HG02623 (cell line): ENCODE results near the gene PDE2A.

Source experiments
- ATAC-seq: cut with Tn5 transposase; IDR thresholded peaks from one replicate; pipeline ENCODE4 v1.9.1; 2021; ENCODE audit warnings: moderate library complexity; ENCODE audit not compliant: unreplicated experiment

Gene PDE2A

GRCh38 chr11:72592698-72593495, 81.3 kb downstream of the PDE2A start:
- no peak for ATAC-seq

- ATAC-seq, result no peak
Measured at GRCh38 chr11:72591785-72592502, 82.3 kb downstream of the PDE2A start.

GRCh38 chr11:72591023-72591422, 83.2 kb downstream of the PDE2A start:
- no peak for ATAC-seq

GRCh38 chr11:72589802-72590761, 84.1 kb downstream of the PDE2A start:
- no peak for ATAC-seq

GRCh38 chr11:72588421-72589410, 85.5 kb downstream of the PDE2A start:
- ATAC-seq, result no peak

GRCh38 chr11:72587696-72588095, 86.5 kb downstream of the PDE2A start:
- no peak for ATAC-seq

GRCh38 chr11:72586321-72587090, 87.7 kb downstream of the PDE2A start:
- ATAC-seq, result no peak

GRCh38 chr11:72585762-72586311, 88.4 kb downstream of the PDE2A start:
- no peak for ATAC-seq

- ATAC-seq, result no peak
Measured at GRCh38 chr11:72584939-72585597, 89.2 kb downstream of the PDE2A start.

GRCh38 chr11:72584293-72584938, 89.8 kb downstream of the PDE2A start:
- ATAC-seq, result no peak

- no peak for ATAC-seq
Measured at GRCh38 chr11:72583616-72584292, 90.5 kb downstream of the PDE2A start.

GRCh38 chr11:72583177-72583553, 91.1 kb downstream of the PDE2A start:
- ATAC-seq, result no peak

GRCh38 chr11:72582206-72583176, 91.7 kb downstream of the PDE2A start:
- no peak for ATAC-seq

- no peak for ATAC-seq
Measured at GRCh38 chr11:72581067-72581466, 93.2 kb downstream of the PDE2A start.

GRCh38 chr11:72580642-72580950, 93.6 kb downstream of the PDE2A start:
- ATAC-seq, result no peak
